Breast epithelium (tissue), 3 donors: Measurements from ENCODE around the gene GPX4.

Experiments used
- POLR2A ChIP-seq: fragments of 450-650 bp; IDR thresholded peaks from one replicate; pipeline ENCODE4 v1.6.1; 2016; ENCODE audit warnings: antibody characterized with exemption, mild to moderate bottlenecking, moderate library complexity
- POLR2AphosphoS5 ChIP-seq, 3 donors: sonication (generic); formaldehyde crosslinking; IDR thresholded peaks; one replicate each; pipeline ENCODE4 v1.6.1; 2017; ENCODE audit warnings: antibody characterized with exemption in 3 of 3
- TF ChIP-seq, protein P1 (sequence below), 3 donors: fragments of 450-650 bp; IDR thresholded peaks; one replicate each; pipeline ENCODE4 v1.5.1; 2016 to 2017; ENCODE audit warnings: antibody characterized with exemption in 3 of 3, mild to moderate bottlenecking in 3 of 3, moderate library complexity in 3 of 3

DNA sequence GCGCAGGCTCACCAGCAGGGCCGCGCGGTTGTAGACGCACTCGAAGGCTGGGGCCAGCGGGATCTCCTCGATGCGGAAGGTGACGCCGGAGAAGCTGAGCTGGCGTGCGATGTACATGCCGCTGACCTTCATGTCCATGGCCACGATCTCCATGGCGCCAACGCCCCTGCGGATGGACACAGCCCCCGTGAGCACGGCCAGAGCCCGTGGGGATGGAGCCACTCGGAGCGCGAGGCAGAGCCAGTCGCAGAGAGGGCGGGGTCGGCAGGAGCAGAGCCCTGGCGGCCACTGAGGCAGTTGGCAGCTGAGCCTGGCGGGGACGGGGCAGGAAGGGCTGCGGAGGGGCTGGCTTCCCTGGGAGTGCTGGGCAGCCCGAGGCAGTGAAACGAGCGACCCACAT lies 15.2 kb downstream of the GPX4 start:
- TF ChIP-seq, protein P1, sequence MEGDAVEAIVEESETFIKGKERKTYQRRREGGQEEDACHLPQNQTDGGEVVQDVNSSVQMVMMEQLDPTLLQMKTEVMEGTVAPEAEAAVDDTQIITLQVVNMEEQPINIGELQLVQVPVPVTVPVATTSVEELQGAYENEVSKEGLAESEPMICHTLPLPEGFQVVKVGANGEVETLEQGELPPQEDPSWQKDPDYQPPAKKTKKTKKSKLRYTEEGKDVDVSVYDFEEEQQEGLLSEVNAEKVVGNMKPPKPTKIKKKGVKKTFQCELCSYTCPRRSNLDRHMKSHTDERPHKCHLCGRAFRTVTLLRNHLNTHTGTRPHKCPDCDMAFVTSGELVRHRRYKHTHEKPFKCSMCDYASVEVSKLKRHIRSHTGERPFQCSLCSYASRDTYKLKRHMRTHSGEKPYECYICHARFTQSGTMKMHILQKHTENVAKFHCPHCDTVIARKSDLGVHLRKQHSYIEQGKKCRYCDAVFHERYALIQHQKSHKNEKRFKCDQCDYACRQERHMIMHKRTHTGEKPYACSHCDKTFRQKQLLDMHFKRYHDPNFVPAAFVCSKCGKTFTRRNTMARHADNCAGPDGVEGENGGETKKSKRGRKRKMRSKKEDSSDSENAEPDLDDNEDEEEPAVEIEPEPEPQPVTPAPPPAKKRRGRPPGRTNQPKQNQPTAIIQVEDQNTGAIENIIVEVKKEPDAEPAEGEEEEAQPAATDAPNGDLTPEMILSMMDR (IDR thresholded peaks at IDR 0.05) = no peak
- TF ChIP-seq POLR2A (no peak), POLR2AphosphoS5 (IDR thresholded peaks at IDR 0.05) (peak in 1 of 3 donors; percentile 24)
